Endodermal cell (in vitro differentiated cells): ENCODE data around the gene CC2D2A. TPM values are rescaled to one million over a fixed set of nuclear protein-coding genes. Genes with fewer than 3 reads are reported as not detected.

Source experiments
- DNase-seq: peaks from one replicate; pipeline ENCODE4 v3.0.0-alpha.2; 2017
- H3K27ac ChIP-seq: 2 replicates; pipeline ENCODE4 v1.5.1; 2013; ENCODE audit warnings: mild to moderate bottlenecking, low read depth, low read length, moderate library complexity
- H3K27me3 ChIP-seq: 2 replicates; pipeline ENCODE4 v1.6.1; 2013; ENCODE audit warnings: mild to moderate bottlenecking, low read length, moderate library complexity; ENCODE audit not compliant: insufficient read depth, control insufficient read depth, poor library complexity, severe bottlenecking
- H3K36me3 ChIP-seq: 2 replicates; pipeline ENCODE4 v1.7.0; 2013; ENCODE audit warnings: mild to moderate bottlenecking, low read length, moderate library complexity; ENCODE audit not compliant: control insufficient read depth, insufficient read depth
- H3K4me1 ChIP-seq: one replicate; pipeline ENCODE4 v1.7.0; 2013; ENCODE audit warnings: low read length; ENCODE audit not compliant: control insufficient read depth, insufficient read depth
- H3K4me3 ChIP-seq: 2 replicates; pipeline ENCODE4 v1.5.1; 2013; ENCODE audit warnings: mild to moderate bottlenecking, low read length, moderate library complexity
- H3K9ac ChIP-seq: 2 replicates; pipeline ENCODE4 v1.6.1; 2013; ENCODE audit warnings: mild to moderate bottlenecking, low read length, moderate library complexity; ENCODE audit not compliant: poor library complexity, severe bottlenecking; ENCODE audit errors: extremely low read depth
- H3K9me3 ChIP-seq: 2 replicates; pipeline ENCODE4 v1.6.1; 2013; ENCODE audit warnings: mild to moderate bottlenecking, low read length, moderate library complexity; ENCODE audit not compliant: control insufficient read depth
- H3K27ac Mint-ChIP-seq: 2 replicates; pipeline ENCODE4 v1.8.0; 2020; ENCODE audit warnings: mixed read lengths
- H3K27me3 Mint-ChIP-seq: 2 replicates; pipeline ENCODE4 v1.8.0; 2021; ENCODE audit warnings: mild to moderate bottlenecking, mixed read lengths; ENCODE audit not compliant: insufficient read depth
- H3K36me3 Mint-ChIP-seq: 2 replicates; pipeline ENCODE4 v1.8.0; 2020; ENCODE audit warnings: low read depth, mixed read lengths
- H3K4me1 Mint-ChIP-seq: 2 replicates; pipeline ENCODE4 v1.8.0; 2020; ENCODE audit warnings: mixed read lengths
- H3K4me3 Mint-ChIP-seq: 2 replicates; pipeline ENCODE4 v1.8.0; 2020; ENCODE audit warnings: mild to moderate bottlenecking, moderate library complexity, mixed read lengths
- H3K9me3 Mint-ChIP-seq: 2 replicates; pipeline ENCODE4 v1.8.0; 2020; ENCODE audit warnings: mild to moderate bottlenecking, mixed read lengths
- CTCF ChIP-seq: fragments of 200-600 bp; sonication (generic); conservative IDR thresholded peaks from 2 replicates; pipeline ENCODE4 v1.5.0; 2021; ENCODE audit warnings: antibody characterized with exemption, mild to moderate bottlenecking
- WGBS, 2 experiments: methylation state at CpG; one replicate each; pipeline versions ENCODE4 v1.1.5 to v1.1.7; 2013; ENCODE audit warnings: missing lambda C conversion rate in 2 of 2, mixed read lengths in 1 of 2; ENCODE audit not compliant: insufficient coverage in 1 of 2, insufficient read length in 1 of 2; 5-methylcytosine and 5-hydroxymethylcytosine counted together
- total RNA-seq, 2 donors: library from RNA; stranded (reverse); fragmentation: NEBNext Ultra II Directional in 1 of 2; extraction: Animal tissue kit (Norgen Biotek cat#: 25700) in 1 of 2; gene quantifications; 2 replicates in 1 of 2; 3 replicates in 1 of 2; pipeline ENCODE4 v1.2.1, GENCODE V29; 2021

CC2D2A gene
- total RNA-seq, 2 donors from 2014 or later, result 12.3 to 25.2 TPM

GRCh38 chr4:15562114-15562513 is 92.4 kb downstream of the CC2D2A start:
- Histone ChIP-seq H3K9ac (no peak overlapping the region), H3K9me3 (no peaks in the 10 kb centered on the region), H3K36me3 (no peaks in the 10 kb centered on the region), H3K4me1 (no peaks in the 10 kb centered on the region), H3K27ac (no peak overlapping the region), H3K27me3 (no peaks in the 10 kb centered on the region), H3K4me3 (no peak overlapping the region)
- Mint-ChIP-seq H3K4me3 (no peak overlapping the region), H3K27me3 (no peaks in the 10 kb centered on the region), H3K4me1 (no peaks in the 10 kb centered on the region), H3K27ac (no peak overlapping the region), H3K36me3 (peaks cover 32% of the 10 kb centered on the region), H3K9me3 (no peaks in the 10 kb centered on the region)
- no peak for DNase-seq
- TF ChIP-seq CTCF, result no peak
- 86 to 97% methylated on average over 3 of the region's 3 CpGs for WGBS, 2 experiments

GRCh38 chr4:15562623-15563022 is 92.9 kb downstream of the CC2D2A start:
- H3K27me3 Mint-ChIP-seq, result no peaks in the 10 kb centered on the region
- no peak overlapping the region for H3K27ac Mint-ChIP-seq

GRCh38 chr4:15563871-15564270 is 94.2 kb downstream of the CC2D2A start:
- peaks cover 7% of the 10 kb centered on the region for H3K36me3 ChIP-seq
- no peak overlapping the region for H3K4me3 ChIP-seq
- H3K27ac Mint-ChIP-seq, result no peak overlapping the region

More at GRCh38 chr4:15562623-15563022, 92.9 kb downstream of the CC2D2A start:
- no peaks in the 10 kb centered on the region for H3K27me3 ChIP-seq
- H3K9ac ChIP-seq, result no peak overlapping the region
- no peaks in the 10 kb centered on the region for H3K4me1 Mint-ChIP-seq
- peaks cover 4% of the 10 kb centered on the region for H3K36me3 ChIP-seq
- H3K27ac ChIP-seq, result no peak overlapping the region
- TF ChIP-seq CTCF, result no peak
- no peak overlapping the region for H3K4me3 Mint-ChIP-seq
- H3K36me3 Mint-ChIP-seq, result peaks cover 37% of the 10 kb centered on the region
- no peaks in the 10 kb centered on the region for H3K9me3 ChIP-seq
- DNase-seq, result no peak
- no peaks in the 10 kb centered on the region for H3K4me1 ChIP-seq
- H3K4me3 ChIP-seq, result no peak overlapping the region
- no peaks in the 10 kb centered on the region for H3K9me3 Mint-ChIP-seq

More at GRCh38 chr4:15563871-15564270, 94.2 kb downstream of the CC2D2A start:
- H3K9ac ChIP-seq, result no peak overlapping the region
- Mint-ChIP-seq H3K27me3 (no peaks in the 10 kb centered on the region), H3K9me3 (no peaks in the 10 kb centered on the region), H3K36me3 (peaks cover 46% of the 10 kb centered on the region), H3K4me1 (no peaks in the 10 kb centered on the region), H3K4me3 (no peak overlapping the region)
- TF ChIP-seq CTCF, result no peak
- H3K27me3 ChIP-seq, result no peaks in the 10 kb centered on the region
- no peaks in the 10 kb centered on the region for H3K9me3 ChIP-seq
- no peak for DNase-seq
- no peaks in the 10 kb centered on the region for H3K4me1 ChIP-seq
- WGBS, 2 experiments, result 79 to 90% methylated on average over 4 to 6 of the region's 6 CpGs
- H3K27ac ChIP-seq, result no peak overlapping the region
